ENCODE results near the gene CD226. TPM values are rescaled to one million over a fixed set of nuclear protein-coding genes. Genes with fewer than 3 reads are reported as not detected.
"Not testable (repeated sequence)": the region's sequence is repeated elsewhere in the genome, so short reads cannot be mapped to it uniquely, and the experiment has no call there.

Gene CD226
- total and polyA plus RNA-seq, 2 of the 13 experiments (the other 11 are each of a cell fraction or from before 2014, with no cell fraction given), result 0.13 to 0.77 TPM

- H3K4me3 ChIP-seq (replicated peaks in 1 of 3; ENCODE audit: insufficient read depth in 1 of 3, low read depth in 2 of 3, low read length in 3 of 3); H3K27ac ChIP-seq (ENCODE audit: extremely low read length, insufficient read depth, low read length); in situ Hi-C loops (cut with HindIII; ENCODE audit: extremely low pct_ligation_motif_present, low pct_unique_long_range_greater_than_20kb); H2AFZ ChIP-seq (ENCODE audit: low read length); H3K9ac ChIP-seq (ENCODE audit: insufficient read depth, low read depth, low read length); H3K4me2 ChIP-seq (ENCODE audit: low read depth, low read length); FAIRE-seq; H3K9me3 ChIP-seq (ENCODE audit: low read length); ATAC-seq; H4K20me1 ChIP-seq (ENCODE audit: insufficient read depth, low read length); intact Hi-C loops (cut with micrococcal nuclease; ENCODE audit: unreplicated experiment); CTCF ChIA-PET (ENCODE audit: low intra/inter-chr PET ratio, low total read pairs); H3K79me2 ChIP-seq (ENCODE audit: insufficient read depth, low read length); DNase-seq (ENCODE audit: low spot score); H3K36me3 ChIP-seq (replicated peaks in 1 of 2; ENCODE audit: control insufficient read depth in 1 of 2, insufficient read depth in 2 of 2, low read length in 2 of 2); H3K4me1 ChIP-seq (ENCODE audit: insufficient read depth, low read length); BruUV-seq (replicated peaks); H3K27me3 ChIP-seq (ENCODE audit: control insufficient read depth in 1 of 2, insufficient read depth in 2 of 2, low read length in 2 of 2); POLR2A ChIA-PET: not testable (repeated sequence)
- WGBS (ENCODE audit: low lambda C conversion rate), result 83% methylated on average over 6 of the region's 6 CpGs
Measured at GRCh38 chr18:69864802-69865201, 82.9 kb downstream of the CD226 start.

DNA sequence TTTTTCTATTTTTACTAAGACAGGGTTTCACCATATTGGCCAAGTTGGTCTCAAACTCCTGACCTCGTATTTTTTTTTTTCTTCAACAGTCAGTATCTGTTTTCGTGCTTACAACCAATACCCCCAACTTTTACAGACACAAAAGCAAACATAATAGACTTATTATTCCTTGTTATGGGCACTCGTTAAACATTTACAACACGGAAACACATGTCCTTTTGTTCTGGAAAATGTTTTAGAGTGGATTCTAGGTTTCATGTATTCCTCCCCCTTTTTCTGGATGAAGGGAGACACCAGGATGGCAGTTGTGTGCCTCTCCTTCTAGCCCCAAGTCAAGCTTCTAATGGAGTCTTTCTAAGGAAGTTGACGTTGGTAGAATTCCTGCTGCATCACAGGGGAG lies 88.8 kb downstream of the CD226 start:
- Histone ChIP-seq H3K4me1 (ENCODE audit: insufficient read depth, low read length) (peaks cover 13% of the 10 kb centered on the region), H3K27ac (ENCODE audit: extremely low read length, insufficient read depth, low read length) (no peak overlapping the region), H4K20me1 (ENCODE audit: insufficient read depth, low read length) (no peaks in the 10 kb centered on the region), H3K27me3 (ENCODE audit: control insufficient read depth in 1 of 2, insufficient read depth in 2 of 2, low read length in 2 of 2) (no peaks in the 10 kb centered on the region), H3K4me3 (replicated peaks in 1 of 3; ENCODE audit: insufficient read depth in 1 of 3, low read depth in 2 of 3, low read length in 3 of 3) (no peak overlapping the region), H3K79me2 (ENCODE audit: insufficient read depth, low read length) (no peaks in the 10 kb centered on the region), H3K36me3 (replicated peaks in 1 of 2; ENCODE audit: control insufficient read depth in 1 of 2, insufficient read depth in 2 of 2, low read length in 2 of 2) (no peaks in the 10 kb centered on the region), H3K4me2 (ENCODE audit: low read depth, low read length) (no peak overlapping the region), H3K9me3 (ENCODE audit: low read length) (no peaks in the 10 kb centered on the region), H3K9ac (ENCODE audit: insufficient read depth, low read depth, low read length) (no peak overlapping the region), H2AFZ (ENCODE audit: low read length) (no peak overlapping the region)
- ATAC-seq (no peak), FAIRE-seq (no peak), DNase-seq (ENCODE audit: low spot score) (peak; percentile 54)
- ChIA-PET POLR2A (no interaction called here), CTCF (ENCODE audit: low intra/inter-chr PET ratio, low total read pairs) (no interaction called here)
- TF ChIP-seq HMG20A (CRISPR knock-in tag; IDR thresholded peaks at IDR 0.05; ENCODE audit: borderline replicate concordance), result no peak
- no peak for TF ChIP-seq TFDP2 (CRISPR knock-in tag; IDR thresholded peaks at IDR 0.05)
- TF ChIP-seq SOX13 (IDR thresholded peaks at IDR 0.05), result no peak
- TF ChIP-seq SOX13 (CRISPR knock-in tag; conservative IDR thresholded peaks at IDR 0.05 in 1 of 2, IDR thresholded peaks at IDR 0.05 in 1 of 2), result peak in 1 of 2 experiments; percentile 62; a peak in 2 of 4 replicates
- TF ChIP-seq, protein P1, sequence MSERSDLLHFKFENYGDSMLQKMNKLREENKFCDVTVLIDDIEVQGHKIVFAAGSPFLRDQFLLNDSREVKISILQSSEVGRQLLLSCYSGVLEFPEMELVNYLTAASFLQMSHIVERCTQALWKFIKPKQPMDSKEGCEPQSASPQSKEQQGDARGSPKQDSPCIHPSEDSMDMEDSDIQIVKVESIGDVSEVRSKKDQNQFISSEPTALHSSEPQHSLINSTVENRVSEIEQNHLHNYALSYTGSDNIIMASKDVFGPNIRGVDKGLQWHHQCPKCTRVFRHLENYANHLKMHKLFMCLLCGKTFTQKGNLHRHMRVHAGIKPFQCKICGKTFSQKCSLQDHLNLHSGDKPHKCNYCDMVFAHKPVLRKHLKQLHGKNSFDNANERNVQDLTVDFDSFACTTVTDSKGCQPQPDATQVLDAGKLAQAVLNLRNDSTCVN (CRISPR knock-in tag; IDR thresholded peaks at IDR 0.05; ENCODE audit: borderline replicate concordance), result peak; percentile 91
- intact Hi-C loops (cut with micrococcal nuclease; ENCODE audit: unreplicated experiment) (no loop called here), in situ Hi-C loops (cut with HindIII; ENCODE audit: extremely low pct_ligation_motif_present, low pct_unique_long_range_greater_than_20kb) (no loop called here)
- BruUV-seq (replicated peaks), result no TSS peak
- WGBS (ENCODE audit: low lambda C conversion rate), result 61% methylated on average over 5 of the region's 5 CpGs
